Measurements from ENCODE around the gene NCKAP5.

NCKAP5 gene

DNA sequence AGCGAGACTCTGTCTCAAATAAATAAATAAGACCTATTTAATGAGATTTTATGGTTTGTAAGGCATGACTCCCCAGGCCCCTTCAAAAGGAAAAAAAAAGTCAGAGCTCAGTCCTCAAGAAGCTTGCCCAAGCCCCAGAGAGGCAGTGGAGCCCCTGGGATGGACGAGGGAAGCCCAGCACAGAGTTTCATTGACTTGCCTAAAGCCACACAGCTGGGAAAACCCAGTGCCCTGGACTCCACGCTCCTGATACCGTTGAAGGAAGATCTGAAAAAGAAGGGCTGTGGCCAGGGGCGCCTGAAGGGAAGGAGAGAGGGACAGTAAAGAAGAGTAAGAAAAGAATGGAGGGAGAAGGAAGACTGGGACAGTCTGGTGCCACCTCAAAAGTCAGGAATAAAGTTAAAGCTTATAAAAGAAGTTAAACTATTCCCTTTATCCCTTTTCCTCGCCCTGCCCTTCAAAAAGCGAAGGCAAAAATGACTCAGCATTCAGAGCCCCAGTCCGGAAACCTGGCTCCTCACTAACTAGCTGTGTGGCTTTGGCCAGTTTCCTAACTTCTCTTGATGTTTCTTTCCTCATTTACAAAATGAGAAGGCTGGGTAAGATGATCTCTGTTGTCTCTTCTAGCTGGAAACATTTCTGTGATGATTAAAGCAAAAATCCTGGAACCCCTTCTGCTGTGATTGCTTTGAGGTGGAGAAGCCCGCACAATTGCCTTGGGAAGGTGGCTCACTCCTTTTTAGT lies 945.0 kb downstream of the NCKAP5 start:
- Histone ChIP-seq H3K4me3 (ENCODE audit: low read depth in 1 of 2, low read length in 2 of 2) (no peak overlapping the region), H3K27me3 (ENCODE audit: control insufficient read depth in 1 of 2, insufficient read depth in 2 of 2, low read length in 2 of 2) (no peaks in the 10 kb centered on the region), H3K36me3 (ENCODE audit: control insufficient read depth in 1 of 2, insufficient read depth in 2 of 2, low read length in 2 of 2) (no peaks in the 10 kb centered on the region), H3K27ac (ENCODE audit: low read depth, low read length) (no peak overlapping the region), H3K9ac (ENCODE audit: low read depth in 1 of 2, low read length in 2 of 2) (no peak overlapping the region), H3K4me1 (ENCODE audit: control insufficient read depth in 1 of 2, insufficient read depth in 2 of 2, low read length in 2 of 2) (peaks cover 0 to 4% of the 10 kb centered on the region in 2 donors), H3K9me3 (ENCODE audit: control insufficient read depth in 1 of 2, low read length in 2 of 2) (no peaks in the 10 kb centered on the region)
